K562 (cell line): ENCODE data around the gene TRABD2B. TPM values are rescaled to one million over a fixed set of nuclear protein-coding genes. Genes with fewer than 3 reads are reported as not detected.

Source experiments
- ATAC-seq: fragments of 200-7000 bp; cut with Tn5 transposase; 3 replicates; pipeline ENCODE4 v1.9.1; 2020; ENCODE audit warnings: moderate library complexity
- BruUV-seq: library from RNA; stranded (reverse); fragments of 400-500 nt; replicated peaks from 2 replicates; lab custom pipeline; 2021; lab: Mats Ljungman, UMichigan
- CTCF ChIA-PET: fragments of 300-600 bp; formaldehyde crosslinking; extraction: SDS; loops from one replicate; lab custom pipeline; 2021; ENCODE audit warnings: low intra/inter-chr PET ratio; lab: Yijun Ruan, JAX
- POLR2A ChIA-PET: fragments of 300-600, 350-650 bp; sonication (Branson Sonifier 250); formaldehyde crosslinking; extraction: SDS; loops from one replicate; lab custom pipeline; 2021; ENCODE audit warnings: antibody characterized with exemption, inconsistent platforms; lab: Yijun Ruan, JAX
- DNase-seq, 4 experiments: peaks; one replicate each; pipeline versions ENCODE4 v3.0.0 to v3.0.0-alpha.2; 2011 to 2018; ENCODE audit warnings: low spot score in 3 of 4, mixed read lengths in 3 of 4; ENCODE audit errors: extremely low read depth in 1 of 4
- FAIRE-seq: peaks from 2 replicates; lab custom pipeline; 2011; peaks lifted over from hg19 to GRCh38; lab: Jason Lieb, UNC
- H2AFZ ChIP-seq: 2 replicates; pipeline ENCODE4 v1.6.0; 2011; ENCODE audit warnings: low read depth, low read length, control low read depth, inconsistent platforms
- H3K27ac ChIP-seq: fragments of 200-600 bp; 3 replicates; pipeline ENCODE4 v1.8.0; 2011; ENCODE audit warnings: low read depth, mild to moderate bottlenecking, control low read depth, inconsistent platforms, low read length, moderate library complexity, mixed read lengths; ENCODE audit errors: extremely low read depth
- H3K27me3 ChIP-seq, 2 experiments: fragments of 300-600 bp in 1 of 2; 2 replicates in 1 of 2; 3 replicates in 1 of 2; pipeline versions ENCODE4 v1.6.0 to v1.8.0; 2011; ENCODE audit warnings: inconsistent platforms in 2 of 2, low read length in 2 of 2, mild to moderate bottlenecking in 1 of 2, mixed read lengths in 1 of 2, moderate library complexity in 1 of 2; ENCODE audit not compliant: control insufficient read depth in 2 of 2, insufficient read depth in 2 of 2
- H3K36me3 ChIP-seq: fragments of 300-600 bp; 3 replicates; pipeline ENCODE4 v1.8.0; 2011; ENCODE audit warnings: mild to moderate bottlenecking, low read length, inconsistent platforms; ENCODE audit not compliant: control insufficient read depth, insufficient read depth
- H3K4me1 ChIP-seq, 2 experiments: fragments of 200-600 bp in 1 of 2; replicated peaks in 1 of 2; 2 replicates in 1 of 2; 3 replicates in 1 of 2; pipeline versions ENCODE4 v1.5.1 to v1.8.0; 2011; ENCODE audit warnings: inconsistent platforms in 2 of 2, low read length in 2 of 2, mild to moderate bottlenecking in 1 of 2, mixed read lengths in 1 of 2, moderate library complexity in 1 of 2; ENCODE audit not compliant: control insufficient read depth in 2 of 2, insufficient read depth in 2 of 2
- H3K4me2 ChIP-seq: 2 replicates; pipeline ENCODE4 v1.6.1; 2011; ENCODE audit warnings: low read length, control low read depth, inconsistent platforms, mixed read lengths; ENCODE audit not compliant: insufficient read depth
- H3K4me3 ChIP-seq: fragments of 200-600 bp; sonication (generic), shearing (Covaris generic); 2 replicates; pipeline ENCODE4 v1.5.1; 2016; ENCODE audit warnings: control low read depth, inconsistent platforms
- H3K79me2 ChIP-seq: fragments of 200-600 bp; 3 replicates; pipeline ENCODE4 v1.8.0; 2011; ENCODE audit warnings: low read length, inconsistent platforms; ENCODE audit not compliant: control insufficient read depth, insufficient read depth
- H3K9ac ChIP-seq, 2 experiments: 2 replicates each; pipeline versions ENCODE4 v1.6.0 to v1.6.1; 2011; ENCODE audit warnings: low read depth in 2 of 2, low read length in 2 of 2, control low read depth in 1 of 2, inconsistent platforms in 1 of 2, mild to moderate bottlenecking in 1 of 2, mixed read lengths in 1 of 2; ENCODE audit not compliant: insufficient read depth in 1 of 2
- H3K9me1 ChIP-seq: one replicate; pipeline ENCODE4 v1.6.0; 2011; ENCODE audit warnings: inconsistent platforms, mild to moderate bottlenecking, low read length, moderate library complexity; ENCODE audit not compliant: control insufficient read depth, insufficient read depth
- H3K9me3 ChIP-seq: replicated peaks from 2 replicates; pipeline ENCODE4 v1.5.1; 2011; ENCODE audit warnings: low read depth, low read length, inconsistent platforms; ENCODE audit not compliant: control insufficient read depth, insufficient read depth
- H4K20me1 ChIP-seq: replicated peaks from 2 replicates; pipeline ENCODE4 v1.6.1; 2011; ENCODE audit warnings: low read length, inconsistent platforms, mixed read lengths; ENCODE audit not compliant: control insufficient read depth, insufficient read depth
- CBX5 ChIP-seq: IDR thresholded peaks from 2 replicates; pipeline ENCODE4 v1.6.1; 2014; ENCODE audit warnings: low read depth, borderline replicate concordance
- ELF1 ChIP-seq: fragments of 200-800 bp; sonication (Bioruptor generic); IDR thresholded peaks from 2 replicates; pipeline ENCODE4 v1.6.1; 2016; ENCODE audit warnings: missing genetic modification characterization, missing compliant biosample characterization
- NFE2 ChIP-seq: IDR thresholded peaks from 2 replicates; pipeline ENCODE4 v1.6.1; 2014; ENCODE audit warnings: antibody characterized with exemption, low read depth
- NFXL1 ChIP-seq: fragments of 450-650 bp; formaldehyde crosslinking; IDR thresholded peaks from 2 replicates; pipeline ENCODE4 v1.4.0; 2021; ENCODE audit warnings: mild to moderate bottlenecking
- WGBS: fragments of 100-300 bp; shearing (Covaris generic); methylation state at CpG from one replicate; pipeline ENCODE4 v1.1.6; 2016; ENCODE audit warnings: low coverage, mixed read lengths; ENCODE audit not compliant: insufficient coverage; ENCODE audit errors: missing lambda C conversion rate; 5-methylcytosine and 5-hydroxymethylcytosine counted together
- in situ Hi-C: fragments of 300-500 bp; cut with MboI; formaldehyde crosslinking; loops from 4 replicates; pipeline ENCODE4 v1.15.0; 2018; ENCODE audit warnings: inconsistent platforms, mixed read lengths
- intact Hi-C: fragments of 100-400 bp; cut with micrococcal nuclease; formaldehyde crosslinking; loops from 2 replicates; pipeline ENCODE4 v1.14.2; 2022
- polyA plus RNA-seq, 8 experiments: library from polyadenylated mRNA; depleted of rRNA in 4 of 8; stranded (reverse) in 5 of 8; unstranded in 3 of 8; fragments of >200 nt; fragmentation: Nextera tagmentation in 2 of 8; fragmentation: Illumina TruSeq in 1 of 8; extraction: Ambion mirVana in 2 of 8; extraction: Trizol in 1 of 8; gene quantifications; 2 replicates each; pipeline versions ENCODE4 v1.2.1 to v1.2.3, GENCODE V29; 2011 to 2014; ENCODE audit warnings: inconsistent platforms in 1 of 8, missing spikeins in 1 of 8
- total RNA-seq, 7 experiments: library from RNA; depleted of rRNA in 6 of 7; stranded (reverse); fragments of >200 nt in 6 of 7; fragmentation: Illumina TruSeq in 2 of 7; extraction: Trizol in 2 of 7; gene quantifications; 2 replicates each; pipeline versions ENCODE4 v1.2.1 to v1.2.3, GENCODE V29; 2011 to 2021; ENCODE audit warnings: low replicate concordance in 1 of 7
- TF ChIP-seq, protein P1 (sequence below), 2 experiments: fragments of 450-650 bp in 1 of 2; sonication (generic) in 1 of 2; formaldehyde crosslinking in 1 of 2; IDR thresholded peaks in 1 of 2; conservative IDR thresholded peaks in 1 of 2; 2 replicates each; pipeline versions ENCODE4 v1.6.1 to v1.8.1; 2016 to 2023; ENCODE audit warnings: mild to moderate bottlenecking in 2 of 2, moderate library complexity in 2 of 2, inconsistent platforms in 1 of 2, missing genetic modification reagents in 1 of 2
- TF ChIP-seq, protein P2 (sequence below): sonication (generic); formaldehyde crosslinking; IDR thresholded peaks from 2 replicates; pipeline ENCODE4 v1.8.1; 2023; ENCODE audit warnings: mild to moderate bottlenecking, missing genetic modification reagents

TRABD2B gene
- total and polyA plus RNA-seq, 9 of the 15 experiments (the other 6 are each of a cell fraction or from before 2014, with no cell fraction given): not detected

DNA sequence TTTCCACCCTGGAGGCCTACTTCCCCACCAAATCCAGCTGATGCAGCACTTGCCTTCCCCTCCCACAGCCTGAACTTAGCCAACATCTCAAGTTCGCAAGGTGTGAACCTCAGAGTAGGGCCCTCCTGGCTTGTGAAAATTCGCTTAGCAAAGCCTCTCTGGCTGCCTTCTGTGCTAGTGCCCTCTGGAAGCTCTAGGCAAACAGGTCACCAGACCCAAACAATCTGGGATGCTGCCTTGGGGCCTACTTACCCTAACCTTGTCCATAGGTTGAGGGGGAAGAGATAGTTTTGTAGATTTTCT, 30.3 kb upstream of the TRABD2B start:
- no peak overlapping the region for H3K4me3 ChIP-seq
- H4K20me1 ChIP-seq: no peaks in the 10 kb centered on the region
- TF ChIP-seq, protein P1, sequence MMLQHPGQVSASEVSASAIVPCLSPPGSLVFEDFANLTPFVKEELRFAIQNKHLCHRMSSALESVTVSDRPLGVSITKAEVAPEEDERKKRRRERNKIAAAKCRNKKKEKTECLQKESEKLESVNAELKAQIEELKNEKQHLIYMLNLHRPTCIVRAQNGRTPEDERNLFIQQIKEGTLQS (IDR thresholded peaks at IDR 0.05): no peak
- TF ChIP-seq, protein P1 (CRISPR knock-in tag; conservative IDR thresholded peaks at IDR 0.05): no peak
- TF ChIP-seq CBX5: no peak
- no peak for TF ChIP-seq NFXL1 (CRISPR knock-in tag)
- TF ChIP-seq, protein P2, sequence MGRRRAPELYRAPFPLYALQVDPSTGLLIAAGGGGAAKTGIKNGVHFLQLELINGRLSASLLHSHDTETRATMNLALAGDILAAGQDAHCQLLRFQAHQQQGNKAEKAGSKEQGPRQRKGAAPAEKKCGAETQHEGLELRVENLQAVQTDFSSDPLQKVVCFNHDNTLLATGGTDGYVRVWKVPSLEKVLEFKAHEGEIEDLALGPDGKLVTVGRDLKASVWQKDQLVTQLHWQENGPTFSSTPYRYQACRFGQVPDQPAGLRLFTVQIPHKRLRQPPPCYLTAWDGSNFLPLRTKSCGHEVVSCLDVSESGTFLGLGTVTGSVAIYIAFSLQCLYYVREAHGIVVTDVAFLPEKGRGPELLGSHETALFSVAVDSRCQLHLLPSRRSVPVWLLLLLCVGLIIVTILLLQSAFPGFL (CRISPR knock-in tag): no peak
- no peak for TF ChIP-seq ELF1 (tag)
- TF ChIP-seq NFE2: no peak
- TF ChIP-seq, all 486 proteins: peak for 0
- no peak for ATAC-seq
- FAIRE-seq: no peak
- ChIA-PET POLR2A (interaction anchor here (1.1 kb wide), 1 partner anchor 17 kb away, joined by 3 read pairs; no protein-coding TSS in a partner anchor), CTCF (no interaction called here)
- H3K79me2 ChIP-seq: no peaks in the 10 kb centered on the region
- in situ Hi-C loops: no loop called here
- H3K4me2 ChIP-seq: no peak overlapping the region
- H3K9me3 ChIP-seq: no peaks in the 10 kb centered on the region
- H3K9me1 ChIP-seq: no peaks in the 10 kb centered on the region
- H3K9ac ChIP-seq: no peak overlapping the region
- no peaks in the 10 kb centered on the region for H3K36me3 ChIP-seq
- no peaks in the 10 kb centered on the region; a peak in 1 of 5 replicates for H3K4me1 ChIP-seq
- 0% methylated on average over 2 of the region's 2 CpGs for WGBS
- no peaks in the 10 kb centered on the region; a peak in 1 of 5 replicates for H3K27me3 ChIP-seq
- DNase-seq: no peak
- no peak overlapping the region for H2AFZ ChIP-seq
- H3K27ac ChIP-seq: no peak overlapping the region
- intact Hi-C loops: no loop called here
- no TSS peak for BruUV-seq
